ENCODE results near the gene MOB2. TPM values are rescaled to one million over a fixed set of nuclear protein-coding genes. Genes with fewer than 3 reads are reported as not detected.

MOB2 gene
- total and polyA plus RNA-seq, 9 of the 15 experiments (the other 6 are each of a cell fraction or from before 2014, with no cell fraction given): 0.17 to 36.8 (median 19.2) TPM

GRCh38 chr11:1470681-1471611 lies 15.6 kb downstream of the MOB2 start:
- no peak for DNase-seq (ENCODE audit: extremely low read depth in 1 of 4, low spot score in 3 of 4)
- in situ Hi-C loops (cut with MboI) (no loop called here), intact Hi-C loops (cut with micrococcal nuclease) (no loop called here)
- WGBS (ENCODE audit: insufficient coverage, low coverage, missing lambda C conversion rate): 92% methylated on average over 32 of the region's 40 CpGs
- peaks cover 0 to 27% of the 10 kb centered on the region in 2 experiments; a peak in 2 of 5 replicates for H3K4me1 ChIP-seq (replicated peaks in 1 of 2; ENCODE audit: control insufficient read depth in 2 of 2, insufficient read depth in 2 of 2, low read length in 2 of 2)
- H3K9me3 ChIP-seq (replicated peaks; ENCODE audit: control insufficient read depth, insufficient read depth, low read depth, low read length): no peaks in the 10 kb centered on the region
- FAIRE-seq: no peak
- H4K20me1 ChIP-seq (replicated peaks; ENCODE audit: control insufficient read depth, insufficient read depth, low read length): 0 out of 2 replicates have a peak, but pooled peaks cover 11% of the 10 kb centered on the region
- peaks cover 3% of the 10 kb centered on the region; the same call in 1 of the 3 replicates for H3K36me3 ChIP-seq (ENCODE audit: control insufficient read depth, insufficient read depth, low read length)
- no TSS peak for BruUV-seq (replicated peaks)
- H3K4me2 ChIP-seq (ENCODE audit: insufficient read depth, low read length): no peak overlapping the region
- no peaks in the 10 kb centered on the region for H3K79me2 ChIP-seq (ENCODE audit: control insufficient read depth, insufficient read depth, low read length)
- ChIA-PET POLR2A (interaction anchor here (0.8 kb wide), 1 partner anchor 24 kb away, joined by 4 read pairs; no protein-coding TSS in a partner anchor), CTCF (ENCODE audit: low intra/inter-chr PET ratio) (no interaction called here)
- H3K9me1 ChIP-seq (ENCODE audit: control insufficient read depth, insufficient read depth, low read length): no peaks in the 10 kb centered on the region
- H3K9ac ChIP-seq (ENCODE audit: insufficient read depth in 1 of 2, low read depth in 2 of 2, low read length in 2 of 2): no peak overlapping the region; a peak in 1 of 4 replicates
- no peak overlapping the region for H3K4me3 ChIP-seq
- no peaks in the 10 kb centered on the region for H3K27me3 ChIP-seq (ENCODE audit: control insufficient read depth in 2 of 2, insufficient read depth in 2 of 2, low read length in 2 of 2)
- H2AFZ ChIP-seq (ENCODE audit: low read depth, low read length): no peak overlapping the region
- no peak for TF ChIP-seq SP1 (CRISPR knock-in tag; IDR thresholded peaks at IDR 0.05)
- no peak for TF ChIP-seq EHMT2 (IDR thresholded peaks at IDR 0.05)
- no peak for TF ChIP-seq ZNF407 (IDR thresholded peaks at IDR 0.05; ENCODE audit: low read depth)
- no peak for TF ChIP-seq ELF2 (CRISPR knock-in tag; IDR thresholded peaks at IDR 0.05)
- TF ChIP-seq ZNF316 (IDR thresholded peaks at IDR 0.05): no peak
- TF ChIP-seq RBFOX2 (IDR thresholded peaks at IDR 0.05; ENCODE audit: low read depth, low read length): no peak
- no peak for TF ChIP-seq KAT8 (IDR thresholded peaks at IDR 0.05; ENCODE audit: low read depth)
- no peak for TF ChIP-seq ZNF740 (CRISPR knock-in tag; IDR thresholded peaks at IDR 0.05)
- no peak for TF ChIP-seq ZNF740 (tag; IDR thresholded peaks at IDR 0.05)
- no peak overlapping the region for H3K27ac ChIP-seq (ENCODE audit: extremely low read depth, low read depth, low read length)
- no peak for ATAC-seq
